Astrocyte (in vitro differentiated cells and primary cell): ENCODE data around the gene SYT8.

Experiments used
- CTCF ChIP-seq: IDR thresholded peaks from 2 replicates; pipeline ENCODE4 v1.5.1; 2011; ENCODE audit warnings: low read depth, mild to moderate bottlenecking, inconsistent platforms, low read length, moderate library complexity; ENCODE audit not compliant: insufficient read depth
- EZH2 ChIP-seq: IDR thresholded peaks from 2 replicates; pipeline ENCODE4 v1.6.1; 2012; ENCODE audit warnings: mild to moderate bottlenecking, low read length, inconsistent platforms; ENCODE audit not compliant: insufficient read depth

GRCh38 chr11:1868636-1869291 lies 34.0 kb downstream of the SYT8 start:
- no peak for TF ChIP-seq CTCF
- no peak for TF ChIP-seq EZH2
